Epithelial cell of proximal tubule (primary cell): ENCODE measurements around the gene TNK1. TPM values are rescaled to one million over a fixed set of nuclear protein-coding genes. Genes with fewer than 3 reads are reported as not detected.

Experiments used
- DNase-seq: peaks from one replicate; pipeline ENCODE4 v3.0.0-alpha.2; 2011; ENCODE audit warnings: low read depth
- H3K4me3 ChIP-seq: 2 replicates; pipeline ENCODE4 v1.5.1; 2011; ENCODE audit warnings: low read depth, mild to moderate bottlenecking, low read length
- CTCF ChIP-seq: conservative IDR thresholded peaks from 2 replicates; pipeline ENCODE4 v1.5.1; 2012; ENCODE audit warnings: low read depth, mild to moderate bottlenecking, low read length
- total RNA-seq: library from RNA; depleted of rRNA; stranded (reverse); fragments of >200 nt; gene quantifications from 2 replicates; pipeline ENCODE4 v1.2.3, GENCODE V29; 2015

The TNK1 gene
- total RNA-seq, 1 donor from 2014 or later = 5.4 TPM

- DNase-seq = no peak
- peak overlapping the region; percentile 75 for H3K4me3 ChIP-seq
- TF ChIP-seq CTCF = no peak
Measured at GRCh38 chr17:7437369-7437863, 56.5 kb downstream of the TNK1 start.

DNA sequence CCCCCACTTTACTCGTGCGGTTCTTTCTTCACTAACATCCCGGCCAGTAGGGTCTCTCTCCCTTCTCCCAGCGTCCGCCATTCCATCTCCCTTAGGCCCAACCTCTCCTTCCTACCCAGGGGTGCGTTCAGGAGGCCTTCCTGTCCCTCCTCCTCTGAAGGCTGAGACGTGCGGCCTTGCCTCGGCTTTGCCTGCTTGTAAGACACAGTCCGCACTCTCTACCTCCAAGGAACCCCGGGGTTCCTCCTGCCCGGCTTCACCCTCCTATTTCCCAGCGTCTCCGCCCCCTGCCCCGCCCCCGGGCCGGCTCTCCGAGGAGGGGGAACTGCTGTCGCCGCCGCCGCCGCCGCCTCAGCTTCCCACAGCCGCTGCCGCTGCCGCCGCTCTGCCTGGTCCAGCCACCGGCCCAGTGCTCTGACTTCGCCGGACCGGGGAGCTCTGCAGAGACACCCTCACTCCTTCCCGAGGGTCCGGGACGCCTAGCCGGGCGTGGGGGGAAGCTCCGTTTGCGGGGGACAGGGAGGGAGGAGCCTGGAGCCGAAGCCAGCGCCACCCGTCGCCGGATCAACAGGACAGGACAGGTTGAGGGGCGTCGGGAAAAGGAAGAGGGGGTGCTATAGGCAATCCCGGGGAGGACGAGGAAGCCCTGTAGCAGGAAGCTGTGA, 57.2 kb downstream of the TNK1 start:
- H3K4me3 ChIP-seq = peak overlapping the region; percentile 75
- no peak for DNase-seq

GRCh38 chr17:7438656-7439460, 58.0 kb downstream of the TNK1 start:
- no peak for TF ChIP-seq CTCF
- DNase-seq = no peak
- H3K4me3 ChIP-seq = peak overlapping the region; percentile 75

More for the DNA sequence above, 57.2 kb downstream of the TNK1 start:
- TF ChIP-seq CTCF = no peak

Other genes with a start within 250 kb of the TNK1 start
- 0.72 and 5.1 TPM in 2 replicates for gene ASGR1, start 201.7 kb upstream of the TNK1 start, total RNA-seq
- 2.6 and 7.8 TPM in 2 replicates for gene DLG4, start 161.3 kb upstream of the TNK1 start, total RNA-seq
- 320 and 573 TPM in 2 replicates for gene ACADVL, start 161.2 kb upstream of the TNK1 start, total RNA-seq
- gene DVL2, start 146.6 kb upstream of the TNK1 start, total RNA-seq = 46.5 and 68.0 TPM in 2 replicates
- 27.1 and 42.8 TPM in 2 replicates for gene PHF23, start 141.6 kb upstream of the TNK1 start, total RNA-seq
- gene GABARAP, start 138.6 kb upstream of the TNK1 start, total RNA-seq = 298 and 570 TPM in 2 replicates
- 36.4 and 58.5 TPM in 2 replicates for gene CTDNEP1, start 129.4 kb upstream of the TNK1 start, total RNA-seq
- 37.0 and 54.8 TPM in 2 replicates for gene ELP5, start 128.9 kb upstream of the TNK1 start, total RNA-seq
- 105 and 200 TPM in 2 replicates for gene CLDN7, start 118.6 kb upstream of the TNK1 start, total RNA-seq
- gene SLC2A4, start 99.4 kb upstream of the TNK1 start, total RNA-seq = 0.23 and 0.36 TPM in 2 replicates
- gene YBX2, start 86.5 kb upstream of the TNK1 start, total RNA-seq = 0.14 and 0.35 TPM in 2 replicates
- 353 and 817 TPM in 2 replicates for gene EIF5A, start 73.5 kb upstream of the TNK1 start, total RNA-seq
- gene GPS2, start 65.7 kb upstream of the TNK1 start, total RNA-seq = 91.5 and 104 TPM in 2 replicates
- 13.4 and 19.3 TPM in 2 replicates for gene NEURL4, start 51.8 kb upstream of the TNK1 start, total RNA-seq
- gene ACAP1, start 44.6 kb upstream of the TNK1 start, total RNA-seq = 0.81 and 1.4 TPM in 2 replicates
- 9.8 and 12.3 TPM in 2 replicates for gene KCTD11, start 28.9 kb upstream of the TNK1 start, total RNA-seq
- gene TMEM95, start 25.9 kb upstream of the TNK1 start, total RNA-seq = not detected in 2 replicates
- gene PLSCR3, start 13.4 kb downstream of the TNK1 start, total RNA-seq = 33.0 and 59.0 TPM in 2 replicates
- gene TMEM256, start 23.0 kb downstream of the TNK1 start, total RNA-seq = 134 and 163 TPM in 2 replicates
- gene NLGN2, start 26.8 kb downstream of the TNK1 start, total RNA-seq = 2.5 and 10.3 TPM in 2 replicates
- gene SPEM1, start 39.2 kb downstream of the TNK1 start, total RNA-seq = not detected in 2 replicates
- gene SPEM2, start 44.5 kb downstream of the TNK1 start, total RNA-seq = not detected in 2 replicates
- not detected in 2 replicates for gene SPEM3, start 47.8 kb downstream of the TNK1 start, total RNA-seq
- gene TMEM102, start 54.3 kb downstream of the TNK1 start, total RNA-seq = 24.6 and 25.0 TPM in 2 replicates
- gene FGF11, start 58.4 kb downstream of the TNK1 start, total RNA-seq = 0.51 and 11.5 TPM in 2 replicates
- 21.3 and 30.7 TPM in 2 replicates for gene CHRNB1, start 64.0 kb downstream of the TNK1 start, total RNA-seq
- gene ZBTB4, start 98.5 kb downstream of the TNK1 start, total RNA-seq = 17.9 and 24.6 TPM in 2 replicates
- not detected in 2 replicates for gene SLC35G6, start 100.4 kb downstream of the TNK1 start, total RNA-seq
- 30.3 and 30.5 TPM in 2 replicates for gene POLR2A, start 103.3 kb downstream of the TNK1 start, total RNA-seq
- 25.2 and 31.8 TPM in 2 replicates for gene TNFSF12, start 168.0 kb downstream of the TNK1 start, total RNA-seq
- gene TNFSF13, start 177.7 kb downstream of the TNK1 start, total RNA-seq = 5.2 and 6.4 TPM in 2 replicates
- gene SENP3, start 180.8 kb downstream of the TNK1 start, total RNA-seq = 62.9 and 113 TPM in 2 replicates
- gene CD68, start 198.5 kb downstream of the TNK1 start, total RNA-seq = 10.7 and 16.7 TPM in 2 replicates
- gene MPDU1, start 202.8 kb downstream of the TNK1 start, total RNA-seq = 236 and 272 TPM in 2 replicates
- gene SOX15, start 209.0 kb downstream of the TNK1 start, total RNA-seq = 18.7 and 19.0 TPM in 2 replicates
- 49.9 and 53.6 TPM in 2 replicates for gene FXR2, start 233.8 kb downstream of the TNK1 start, total RNA-seq
- gene SAT2, start 246.7 kb downstream of the TNK1 start, total RNA-seq = 32.6 and 43.4 TPM in 2 replicates
- not detected in 2 replicates for gene SHBG, start 249.0 kb downstream of the TNK1 start, total RNA-seq